CD14-positive monocyte (primary cell): ENCODE measurements around the gene CA14. TPM values are rescaled to one million over a fixed set of nuclear protein-coding genes. Genes with fewer than 3 reads are reported as not detected.

ENCODE experiments used
- DNase-seq, 3 donors: peaks; one replicate each; pipeline ENCODE4 v3.0.0-alpha.2; 2011 to 2022
- H2AFZ ChIP-seq: 2 replicates; pipeline ENCODE4 v1.6.0; 2012; ENCODE audit warnings: mild to moderate bottlenecking, low read depth, low read length, inconsistent platforms; ENCODE audit not compliant: insufficient read depth, poor library complexity, severe bottlenecking
- H3K27ac ChIP-seq, 2 donors: 1 replicate in 1 of 2; 2 replicates in 1 of 2; pipeline ENCODE4 v1.5.1; 2012 to 2013; ENCODE audit warnings: low read length in 2 of 2, control low read depth in 1 of 2, inconsistent platforms in 1 of 2, low read depth in 1 of 2, mild to moderate bottlenecking in 1 of 2
- H3K27me3 ChIP-seq, 2 donors: one replicate each; pipeline versions ENCODE4 v1.6.0 to v1.6.1; 2011 to 2013; ENCODE audit warnings: low read length in 2 of 2; ENCODE audit not compliant: control insufficient read depth in 2 of 2, insufficient read depth in 2 of 2
- H3K36me3 ChIP-seq, 2 donors: replicated peaks in 1 of 2; 1 replicate in 1 of 2; 2 replicates in 1 of 2; pipeline versions ENCODE4 v1.5.1 to v1.6.1; 2012 to 2013; ENCODE audit warnings: low read length in 2 of 2, control low read depth in 1 of 2, inconsistent platforms in 1 of 2, mild to moderate bottlenecking in 1 of 2; ENCODE audit not compliant: insufficient read depth in 2 of 2, control insufficient read depth in 1 of 2
- H3K4me1 ChIP-seq, 2 donors: 1 replicate in 1 of 2; 2 replicates in 1 of 2; pipeline versions ENCODE4 v1.5.1 to v1.6.1; 2012 to 2013; ENCODE audit warnings: low read length in 2 of 2, control low read depth in 1 of 2, inconsistent platforms in 1 of 2, mild to moderate bottlenecking in 1 of 2, moderate library complexity in 1 of 2; ENCODE audit not compliant: insufficient read depth in 2 of 2, control insufficient read depth in 1 of 2
- H3K4me2 ChIP-seq: replicated peaks from 2 replicates; pipeline ENCODE3; 2012; ENCODE audit warnings: low read length, moderate library complexity, mild to moderate bottlenecking; ENCODE audit not compliant: poor library complexity, severe bottlenecking; ENCODE audit errors: extremely low read depth
- H3K4me3 ChIP-seq, 3 experiments: fragments of 200-600 bp in 1 of 3; sonication (generic) in 1 of 3; replicated peaks in 1 of 3; 1 replicate in 2 of 3; 2 replicates in 1 of 3; pipeline ENCODE4 v1.5.1; 2011 to 2013; ENCODE audit warnings: low read length in 3 of 3, mild to moderate bottlenecking in 3 of 3, control low read depth in 2 of 3, low read depth in 2 of 3, inconsistent platforms in 1 of 3, moderate library complexity in 1 of 3
- H3K79me2 ChIP-seq: 2 replicates; pipeline ENCODE4 v1.6.0; 2012; ENCODE audit warnings: mild to moderate bottlenecking, control low read depth, inconsistent platforms, low read length, moderate library complexity; ENCODE audit not compliant: insufficient read depth
- H3K9ac ChIP-seq: 2 replicates; pipeline ENCODE4 v1.6.0; 2017; ENCODE audit warnings: low read length, mild to moderate bottlenecking; ENCODE audit not compliant: insufficient read depth, poor library complexity, severe bottlenecking
- H3K9me3 ChIP-seq, 2 donors: replicated peaks in 1 of 2; 1 replicate in 1 of 2; 2 replicates in 1 of 2; pipeline versions ENCODE4 v1.5.1 to v1.6.1; 2012 to 2013; ENCODE audit warnings: low read length in 2 of 2, control low read depth in 1 of 2; ENCODE audit not compliant: control insufficient read depth in 1 of 2, insufficient read depth in 1 of 2
- H4K20me1 ChIP-seq: 2 replicates; pipeline ENCODE4 v1.6.0; 2012; ENCODE audit warnings: mild to moderate bottlenecking, low read length, control low read depth, moderate library complexity; ENCODE audit not compliant: insufficient read depth
- H3K27ac Mint-ChIP-seq, 7 donors: one replicate each; pipeline ENCODE4 v1.8.0; 2020; ENCODE audit warnings: mild to moderate bottlenecking in 7 of 7, mixed read lengths in 7 of 7, moderate library complexity in 6 of 7, inconsistent platforms in 2 of 7
- H3K27me3 Mint-ChIP-seq, 3 donors: one replicate each; pipeline ENCODE4 v1.8.0; 2021 to 2022; ENCODE audit warnings: low read depth in 3 of 3, mild to moderate bottlenecking in 3 of 3, mixed read lengths in 3 of 3, moderate library complexity in 3 of 3, inconsistent platforms in 1 of 3
- H3K36me3 Mint-ChIP-seq, 2 donors: one replicate each; pipeline ENCODE4 v1.8.0; 2020; ENCODE audit warnings: mixed read lengths in 2 of 2, inconsistent platforms in 1 of 2, mild to moderate bottlenecking in 1 of 2
- H3K4me1 Mint-ChIP-seq: one replicate; pipeline ENCODE4 v1.8.0; 2020; ENCODE audit warnings: mild to moderate bottlenecking, mixed read lengths
- H3K4me3 Mint-ChIP-seq, 2 donors: one replicate each; pipeline ENCODE4 v1.8.0; 2020; ENCODE audit warnings: mild to moderate bottlenecking in 2 of 2, mixed read lengths in 2 of 2, moderate library complexity in 1 of 2
- H3K9me3 Mint-ChIP-seq, 7 donors: one replicate each; pipeline ENCODE4 v1.8.0; 2020 to 2022; ENCODE audit warnings: mixed read lengths in 7 of 7, mild to moderate bottlenecking in 6 of 7, moderate library complexity in 6 of 7, inconsistent platforms in 2 of 7
- WGBS: methylation state at CpG from one replicate; pipeline ENCODE4 v1.1.5; 2013; ENCODE audit warnings: missing lambda C conversion rate; ENCODE audit not compliant: insufficient coverage; 5-methylcytosine and 5-hydroxymethylcytosine counted together
- intact Hi-C, 2 donors: fragments of 100-400 bp; cut with micrococcal nuclease; formaldehyde crosslinking; loops; one replicate each; pipeline versions ENCODE4 v1.15.0 to v1.15.1; 2023
- polyA plus RNA-seq, 3 donors: library from polyadenylated mRNA; depleted of rRNA in 1 of 3; unstranded in 2 of 3; stranded (reverse) in 1 of 3; fragments of 300-500 nt in 2 of 3; fragments of >200 nt in 1 of 3; fragmentation: Illumina TruSeq in 2 of 3; gene quantifications; 1 replicate in 2 of 3; 2 replicates in 1 of 3; pipeline ENCODE4 v1.2.3, GENCODE V29; 2012 to 2021
- TF ChIP-seq, protein P1 (sequence below): fragments of 200-600 bp; IDR thresholded peaks from one replicate; pipeline ENCODE4 v1.8.0; 2022; ENCODE audit warnings: antibody characterized with exemption, mild to moderate bottlenecking

CA14 gene
- polyA plus RNA-seq, 3 donors = not detected

DNA sequence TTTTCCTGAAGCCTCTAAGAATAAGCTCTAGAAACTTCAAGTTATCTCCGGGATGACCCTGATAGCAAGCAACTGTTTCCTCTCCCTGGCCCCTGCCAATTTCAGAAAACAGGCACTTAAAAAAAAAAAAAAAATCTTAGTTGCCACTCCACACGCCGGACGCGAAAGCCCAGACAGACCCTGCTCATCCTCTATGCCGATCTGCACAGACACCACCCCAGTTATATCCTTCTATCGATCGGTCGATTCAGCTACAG is 23.3 kb upstream of the CA14 start:
- Histone ChIP-seq H3K4me1 (peaks cover 24 to 25% of the 10 kb centered on the region in 2 donors), H3K27ac (peak overlapping the region; percentile 97), H2AFZ (peak overlapping the region; percentile 92), H3K27me3 (no peaks in the 10 kb centered on the region), H3K36me3 (peaks cover 0 to 8% of the 10 kb centered on the region in 2 donors), H3K9ac (peak overlapping the region; percentile 93), H4K20me1 (no peaks in the 10 kb centered on the region), H3K9me3 (no peaks in the 10 kb centered on the region), H3K4me3 (peak overlapping the region; percentile 81 to 89 (median 82)), H3K4me2 (peak overlapping the region; percentile 99), H3K79me2 (peaks cover 64% of the 10 kb centered on the region)
- no peak overlapping the region for H3K4me3 Mint-ChIP-seq
- 0% methylated on average over 9 of the region's 9 CpGs for WGBS
- H3K27me3 Mint-ChIP-seq = peaks cover 0 to 2% (median 0%) of the 10 kb centered on the region in 3 donors
- TF ChIP-seq, protein P1, sequence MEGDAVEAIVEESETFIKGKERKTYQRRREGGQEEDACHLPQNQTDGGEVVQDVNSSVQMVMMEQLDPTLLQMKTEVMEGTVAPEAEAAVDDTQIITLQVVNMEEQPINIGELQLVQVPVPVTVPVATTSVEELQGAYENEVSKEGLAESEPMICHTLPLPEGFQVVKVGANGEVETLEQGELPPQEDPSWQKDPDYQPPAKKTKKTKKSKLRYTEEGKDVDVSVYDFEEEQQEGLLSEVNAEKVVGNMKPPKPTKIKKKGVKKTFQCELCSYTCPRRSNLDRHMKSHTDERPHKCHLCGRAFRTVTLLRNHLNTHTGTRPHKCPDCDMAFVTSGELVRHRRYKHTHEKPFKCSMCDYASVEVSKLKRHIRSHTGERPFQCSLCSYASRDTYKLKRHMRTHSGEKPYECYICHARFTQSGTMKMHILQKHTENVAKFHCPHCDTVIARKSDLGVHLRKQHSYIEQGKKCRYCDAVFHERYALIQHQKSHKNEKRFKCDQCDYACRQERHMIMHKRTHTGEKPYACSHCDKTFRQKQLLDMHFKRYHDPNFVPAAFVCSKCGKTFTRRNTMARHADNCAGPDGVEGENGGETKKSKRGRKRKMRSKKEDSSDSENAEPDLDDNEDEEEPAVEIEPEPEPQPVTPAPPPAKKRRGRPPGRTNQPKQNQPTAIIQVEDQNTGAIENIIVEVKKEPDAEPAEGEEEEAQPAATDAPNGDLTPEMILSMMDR = no peak
- H3K27ac Mint-ChIP-seq = peak overlapping the region in 6 of 7 donors; percentile 96 to 99 (median 98)
- H3K9me3 Mint-ChIP-seq = no peaks in the 10 kb centered on the region
- no peak for DNase-seq
- peaks cover 18% of the 10 kb centered on the region for H3K4me1 Mint-ChIP-seq
- intact Hi-C loops = loop anchor here in 1 of 2 donors (10.0 kb wide), 1 partner anchor 49 kb away; no protein-coding TSS in a partner anchor
- peaks cover 10 to 16% of the 10 kb centered on the region in 2 donors for H3K36me3 Mint-ChIP-seq

DNA sequence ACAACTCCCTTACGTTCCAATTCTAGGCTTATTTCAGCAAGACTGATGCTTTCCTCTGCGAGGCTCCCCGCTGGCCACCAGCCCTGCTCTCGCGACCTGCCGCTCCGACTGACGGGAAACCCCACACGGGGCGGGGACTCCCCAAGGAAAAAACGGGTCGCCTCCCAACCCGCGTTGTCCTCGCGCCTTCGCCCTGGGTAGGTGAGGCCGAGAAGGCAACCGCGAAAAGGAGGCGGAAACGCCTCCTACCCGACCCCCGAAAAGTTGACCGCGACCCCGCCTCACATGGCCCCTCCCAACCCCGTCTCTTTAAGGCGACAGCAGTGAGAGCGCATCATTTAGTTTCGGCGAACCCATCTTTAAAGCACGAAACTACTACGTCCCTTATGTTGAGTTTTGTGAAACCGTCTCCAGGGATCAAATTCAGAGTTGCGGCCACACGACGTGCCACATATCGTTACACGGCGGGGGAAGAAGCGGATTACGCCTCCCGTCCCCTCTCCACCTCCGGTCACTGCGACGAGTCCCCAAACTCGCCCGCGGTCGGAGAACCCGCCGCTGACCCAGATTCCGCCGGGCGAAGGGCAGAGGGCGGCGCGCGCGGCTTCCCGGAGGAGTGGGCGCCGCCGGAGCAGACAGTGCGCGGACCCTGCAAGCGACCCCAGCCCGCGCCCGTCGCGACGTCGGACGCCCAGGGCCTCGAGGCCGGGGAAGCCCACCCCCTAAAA is 22.8 kb upstream of the CA14 start:
- Histone ChIP-seq H2AFZ (peak overlapping the region; percentile 92), H3K4me2 (peak overlapping the region; percentile 99), H3K9me3 (no peaks in the 10 kb centered on the region), H3K79me2 (peaks cover 59% of the 10 kb centered on the region), H3K4me3 (peak overlapping the region; percentile 81 to 89 (median 82)), H4K20me1 (no peaks in the 10 kb centered on the region), H3K27ac (peak overlapping the region; percentile 97), H3K27me3 (no peaks in the 10 kb centered on the region), H3K9ac (peak overlapping the region; percentile 93), H3K36me3 (peaks cover 0 to 4% of the 10 kb centered on the region in 2 donors), H3K4me1 (peaks cover 24 to 25% of the 10 kb centered on the region in 2 donors)
- WGBS = under 1% methylated on average over 78 of the region's 78 CpGs
- H3K9me3 Mint-ChIP-seq = no peaks in the 10 kb centered on the region
- H3K4me1 Mint-ChIP-seq = peaks cover 18% of the 10 kb centered on the region
- H3K36me3 Mint-ChIP-seq = peaks cover 8 to 13% of the 10 kb centered on the region in 2 donors
- peak; percentile 71 to 88 (median 75) for DNase-seq
- H3K4me3 Mint-ChIP-seq = no peak overlapping the region
- H3K27ac Mint-ChIP-seq = peak overlapping the region in 6 of 7 donors; percentile 96 to 99 (median 98)
- TF ChIP-seq, protein P1 = no peak
- H3K27me3 Mint-ChIP-seq = peaks cover 0 to 2% (median 0%) of the 10 kb centered on the region in 3 donors
- intact Hi-C loops = loop anchor here in 1 of 2 donors (10.0 kb wide), 1 partner anchor 50 kb away; no protein-coding TSS in a partner anchor
